ENCODE measurements around the gene ASMT.

Gene ASMT

GRCh38 chrX:1659664-1660461 lies 45.0 kb downstream of the ASMT start:
- ATAC-seq (ENCODE audit: low read depth) = no peak
- TF ChIP-seq, protein P1, sequence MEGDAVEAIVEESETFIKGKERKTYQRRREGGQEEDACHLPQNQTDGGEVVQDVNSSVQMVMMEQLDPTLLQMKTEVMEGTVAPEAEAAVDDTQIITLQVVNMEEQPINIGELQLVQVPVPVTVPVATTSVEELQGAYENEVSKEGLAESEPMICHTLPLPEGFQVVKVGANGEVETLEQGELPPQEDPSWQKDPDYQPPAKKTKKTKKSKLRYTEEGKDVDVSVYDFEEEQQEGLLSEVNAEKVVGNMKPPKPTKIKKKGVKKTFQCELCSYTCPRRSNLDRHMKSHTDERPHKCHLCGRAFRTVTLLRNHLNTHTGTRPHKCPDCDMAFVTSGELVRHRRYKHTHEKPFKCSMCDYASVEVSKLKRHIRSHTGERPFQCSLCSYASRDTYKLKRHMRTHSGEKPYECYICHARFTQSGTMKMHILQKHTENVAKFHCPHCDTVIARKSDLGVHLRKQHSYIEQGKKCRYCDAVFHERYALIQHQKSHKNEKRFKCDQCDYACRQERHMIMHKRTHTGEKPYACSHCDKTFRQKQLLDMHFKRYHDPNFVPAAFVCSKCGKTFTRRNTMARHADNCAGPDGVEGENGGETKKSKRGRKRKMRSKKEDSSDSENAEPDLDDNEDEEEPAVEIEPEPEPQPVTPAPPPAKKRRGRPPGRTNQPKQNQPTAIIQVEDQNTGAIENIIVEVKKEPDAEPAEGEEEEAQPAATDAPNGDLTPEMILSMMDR (IDR thresholded peaks at IDR 0.05; ENCODE audit: poor library complexity, severe bottlenecking) = no peak
- H3K9me3 ChIP-seq (ENCODE audit: severe bottlenecking) = no peaks in the 10 kb centered on the region

GRCh38 chrX:1661048-1661921 lies 46.4 kb downstream of the ASMT start:
- peaks cover 6% of the 10 kb centered on the region for H3K4me1 ChIP-seq (ENCODE audit: insufficient read depth, poor library complexity, severe bottlenecking)
- H3K27ac ChIP-seq (ENCODE audit: poor library complexity, severe bottlenecking) = no peak overlapping the region
- ATAC-seq (ENCODE audit: low read depth) = peak; percentile 45
- no peaks in the 10 kb centered on the region for H3K36me3 ChIP-seq (ENCODE audit: low read depth)
- no peaks in the 10 kb centered on the region for H3K9me3 ChIP-seq (ENCODE audit: severe bottlenecking)
- H3K27me3 ChIP-seq (ENCODE audit: insufficient read depth, poor library complexity, severe bottlenecking) = no peaks in the 10 kb centered on the region
- no peak overlapping the region for H3K4me3 ChIP-seq (ENCODE audit: severe bottlenecking)
- TF ChIP-seq, protein P1 (IDR thresholded peaks at IDR 0.05; ENCODE audit: poor library complexity, severe bottlenecking) = no peak
- peak; percentile 51 for DNase-seq (ENCODE audit: low spot score)

More at GRCh38 chrX:1659664-1660461, 45.0 kb downstream of the ASMT start:
- Histone ChIP-seq H3K27ac (ENCODE audit: poor library complexity, severe bottlenecking) (no peak overlapping the region), H3K4me3 (ENCODE audit: severe bottlenecking) (no peak overlapping the region), H3K27me3 (ENCODE audit: insufficient read depth, poor library complexity, severe bottlenecking) (no peaks in the 10 kb centered on the region), H3K36me3 (ENCODE audit: low read depth) (no peaks in the 10 kb centered on the region), H3K4me1 (ENCODE audit: insufficient read depth, poor library complexity, severe bottlenecking) (peaks cover 6% of the 10 kb centered on the region)
- DNase-seq (ENCODE audit: low spot score) = peak; percentile 65

GRCh38 chrX:1661922-1662221 lies 47.0 kb downstream of the ASMT start:
- ATAC-seq (ENCODE audit: low read depth) (no peak), DNase-seq (ENCODE audit: low spot score) (no peak)
- H3K9me3 ChIP-seq (ENCODE audit: severe bottlenecking) = no peaks in the 10 kb centered on the region
- no peak overlapping the region for H3K4me3 ChIP-seq (ENCODE audit: severe bottlenecking)
- TF ChIP-seq, protein P1 (IDR thresholded peaks at IDR 0.05; ENCODE audit: poor library complexity, severe bottlenecking) = no peak
- H3K4me1 ChIP-seq (ENCODE audit: insufficient read depth, poor library complexity, severe bottlenecking) = peaks cover 6% of the 10 kb centered on the region
- H3K36me3 ChIP-seq (ENCODE audit: low read depth) = no peaks in the 10 kb centered on the region
- H3K27me3 ChIP-seq (ENCODE audit: insufficient read depth, poor library complexity, severe bottlenecking) = no peaks in the 10 kb centered on the region
- H3K27ac ChIP-seq (ENCODE audit: poor library complexity, severe bottlenecking) = no peak overlapping the region

GRCh38 chrX:1667566-1667965 lies 52.7 kb downstream of the ASMT start:
- ATAC-seq (ENCODE audit: low read depth) (no peak), DNase-seq (ENCODE audit: low spot score) (peak; percentile 28)
- H3K27ac ChIP-seq (ENCODE audit: poor library complexity, severe bottlenecking) = no peak overlapping the region

More at GRCh38 chrX:1667566-1667965, 52.7 kb downstream of the ASMT start:
- TF ChIP-seq, protein P1 (IDR thresholded peaks at IDR 0.05; ENCODE audit: poor library complexity, severe bottlenecking) = no peak
- H3K27me3 ChIP-seq (ENCODE audit: insufficient read depth, poor library complexity, severe bottlenecking) = no peaks in the 10 kb centered on the region
- H3K4me3 ChIP-seq (ENCODE audit: severe bottlenecking) = no peak overlapping the region
- peaks cover 2% of the 10 kb centered on the region for H3K9me3 ChIP-seq (ENCODE audit: severe bottlenecking)
- H3K4me1 ChIP-seq (ENCODE audit: insufficient read depth, poor library complexity, severe bottlenecking) = no peaks in the 10 kb centered on the region
- no peaks in the 10 kb centered on the region for H3K36me3 ChIP-seq (ENCODE audit: low read depth)
